Keratinocyte (primary cell): Measurements from ENCODE around the gene ZG16B. TPM values are rescaled to one million over a fixed set of nuclear protein-coding genes. Genes with fewer than 3 reads are reported as not detected.

Source experiments
- DNase-seq: peaks from one replicate; pipeline ENCODE4 v3.0.0-alpha.2; 2011; ENCODE audit warnings: low read depth, missing footprints, low spot score
- FAIRE-seq: peaks from 2 replicates; lab custom pipeline; 2011; peaks lifted over from hg19 to GRCh38; lab: Jason Lieb, UNC
- H2AFZ ChIP-seq: 2 replicates; pipeline ENCODE4 v1.6.0; 2012; ENCODE audit warnings: low read length, control low read depth, inconsistent platforms; ENCODE audit not compliant: control insufficient read depth
- H3K27ac ChIP-seq: 2 replicates; pipeline ENCODE4 v1.5.1; 2011; ENCODE audit warnings: low read length; ENCODE audit not compliant: control insufficient read depth, insufficient read depth
- H3K27me3 ChIP-seq: 3 replicates; pipeline ENCODE4 v1.6.0; 2011; ENCODE audit warnings: low read length; ENCODE audit not compliant: control insufficient read depth, insufficient read depth; ENCODE audit errors: extremely low read depth
- H3K36me3 ChIP-seq, 2 experiments: 2 replicates in 1 of 2; 3 replicates in 1 of 2; pipeline ENCODE4 v1.5.1; 2011; ENCODE audit warnings: low read length in 2 of 2, mild to moderate bottlenecking in 1 of 2; ENCODE audit not compliant: control insufficient read depth in 2 of 2, insufficient read depth in 2 of 2; ENCODE audit errors: extremely low read depth in 1 of 2
- H3K4me1 ChIP-seq: 3 replicates; pipeline ENCODE4 v1.5.1; 2011; ENCODE audit warnings: low read length; ENCODE audit not compliant: control insufficient read depth, insufficient read depth; ENCODE audit errors: extremely low read depth
- H3K4me2 ChIP-seq: 3 replicates; pipeline ENCODE4 v1.6.0; 2011; ENCODE audit warnings: low read depth, low read length; ENCODE audit not compliant: control insufficient read depth, insufficient read depth; ENCODE audit errors: extremely low read depth
- H3K4me3 ChIP-seq, 3 experiments: fragments of 200-600 bp in 1 of 3; sonication (generic) in 1 of 3; 2 replicates in 2 of 3; 3 replicates in 1 of 3; pipeline ENCODE4 v1.5.1; 2011 to 2016; ENCODE audit warnings: low read length in 3 of 3, mild to moderate bottlenecking in 3 of 3, control low read depth in 2 of 3, inconsistent platforms in 1 of 3, low read depth in 1 of 3, mixed read lengths in 1 of 3, mixed run types in 1 of 3, moderate library complexity in 1 of 3; ENCODE audit not compliant: control insufficient read depth in 2 of 3, insufficient read depth in 2 of 3; ENCODE audit errors: extremely low read depth in 1 of 3
- H3K79me2 ChIP-seq: 2 replicates; pipeline ENCODE4 v1.6.0; 2012; ENCODE audit warnings: low read length; ENCODE audit not compliant: control insufficient read depth, insufficient read depth
- H3K9ac ChIP-seq: 3 replicates; pipeline ENCODE4 v1.6.0; 2011; ENCODE audit warnings: low read length; ENCODE audit not compliant: control insufficient read depth, insufficient read depth; ENCODE audit errors: extremely low read depth
- H3K9me1 ChIP-seq: 3 replicates; pipeline ENCODE4 v1.6.0; 2011; ENCODE audit warnings: low read length; ENCODE audit not compliant: control insufficient read depth, insufficient read depth; ENCODE audit errors: extremely low read depth
- H3K9me3 ChIP-seq: 2 replicates; pipeline ENCODE4 v1.5.1; 2012; ENCODE audit warnings: low read depth, low read length; ENCODE audit not compliant: control insufficient read depth
- H4K20me1 ChIP-seq: 3 replicates; pipeline ENCODE4 v1.6.0; 2011; ENCODE audit warnings: low read length; ENCODE audit not compliant: control insufficient read depth, insufficient read depth; ENCODE audit errors: extremely low read depth
- CTCF ChIP-seq, 3 experiments: IDR thresholded peaks in 1 of 3; conservative IDR thresholded peaks in 1 of 3; optimal IDR thresholded peaks in 1 of 3; 2 replicates in 2 of 3; 3 replicates in 1 of 3; pipeline versions ENCODE3 to v1.5.1; 2011; ENCODE audit warnings: low read length in 3 of 3, mild to moderate bottlenecking in 3 of 3, moderate library complexity in 2 of 3, control low read depth in 1 of 3, inconsistent platforms in 1 of 3; ENCODE audit not compliant: insufficient read depth in 2 of 3; ENCODE audit errors: extremely low read depth in 1 of 3
- EZH2 ChIP-seq: IDR thresholded peaks from one replicate; pipeline ENCODE4 v1.6.1; 2012; ENCODE audit warnings: inconsistent platforms, mild to moderate bottlenecking, low read length, moderate library complexity
- dilution Hi-C: fragments of 300-500 bp; cut with MboI; formaldehyde crosslinking; loops from one replicate; pipeline ENCODE4 v1.7.0; 2020; ENCODE audit warnings: low sequenced_read_pairs; ENCODE audit not compliant: extremely low pct_ligation_motif_present
- polyA plus RNA-seq, 5 experiments: library from polyadenylated mRNA; depleted of rRNA in 3 of 5; stranded (reverse) in 3 of 5; stranded (forward) in 1 of 5; unstranded in 1 of 5; fragments of >200 nt; gene quantifications; 1 replicate in 1 of 5; 2 replicates in 3 of 5; 3 replicates in 1 of 5; pipeline versions ENCODE4 v1.2.1 to v1.2.3, GENCODE V29; 2011 to 2012; ENCODE audit warnings: missing spikeins in 2 of 5, low read depth in 1 of 5, low replicate concordance in 1 of 5

Gene ZG16B
- polyA plus RNA-seq, 1 donor (not counting 4 experiments of a cell fraction or from before 2014, with no cell fraction given) = 2.1 TPM

- H3K9me1 ChIP-seq = no peaks in the 10 kb centered on the region
- no peaks in the 10 kb centered on the region for H3K27me3 ChIP-seq
- H3K27ac ChIP-seq = no peak overlapping the region
- H4K20me1 ChIP-seq = no peaks in the 10 kb centered on the region
- no peak for DNase-seq
- no peak for TF ChIP-seq EZH2
- no peak for TF ChIP-seq CTCF (optimal IDR thresholded peaks at IDR 0.05 in 1 of 3, IDR thresholded peaks at IDR 0.05 in 1 of 3, conservative IDR thresholded peaks at IDR 0.05 in 1 of 3; ENCODE audit: extremely low read depth in 1 of 3, insufficient read depth in 2 of 3, low read length in 3 of 3)
- no peak overlapping the region for H3K4me3 ChIP-seq
- H3K36me3 ChIP-seq = no peaks in the 10 kb centered on the region
- H3K4me1 ChIP-seq = peaks cover 15% of the 10 kb centered on the region
- H2AFZ ChIP-seq = no peak overlapping the region
- dilution Hi-C loops = no loop called here
- no peak for FAIRE-seq
- no peaks in the 10 kb centered on the region for H3K79me2 ChIP-seq
- H3K4me2 ChIP-seq = no peak overlapping the region
- no peak overlapping the region for H3K9ac ChIP-seq
- no peaks in the 10 kb centered on the region for H3K9me3 ChIP-seq
Observed at GRCh38 chr16:2841606-2842339, 11.7 kb downstream of the ZG16B start.

GRCh38 chr16:2842340-2843000 lies 12.4 kb downstream of the ZG16B start:
- H4K20me1 ChIP-seq = no peaks in the 10 kb centered on the region
- H3K36me3 ChIP-seq = no peaks in the 10 kb centered on the region
- no peak for FAIRE-seq
- no peak overlapping the region for H3K27ac ChIP-seq
- dilution Hi-C loops = no loop called here
- no peak for DNase-seq
- H3K9me3 ChIP-seq = no peaks in the 10 kb centered on the region
- no peak overlapping the region for H3K9ac ChIP-seq
- TF ChIP-seq EZH2 (no peak), CTCF (optimal IDR thresholded peaks at IDR 0.05 in 1 of 3, IDR thresholded peaks at IDR 0.05 in 1 of 3, conservative IDR thresholded peaks at IDR 0.05 in 1 of 3; ENCODE audit: extremely low read depth in 1 of 3, insufficient read depth in 2 of 3, low read length in 3 of 3) (peak; percentile 45 to 72 (median 60))
- H2AFZ ChIP-seq = no peak overlapping the region
- no peak overlapping the region for H3K4me3 ChIP-seq
- H3K4me2 ChIP-seq = no peak overlapping the region
- peaks cover 15% of the 10 kb centered on the region for H3K4me1 ChIP-seq
- H3K27me3 ChIP-seq = no peaks in the 10 kb centered on the region
- H3K9me1 ChIP-seq = no peaks in the 10 kb centered on the region
- H3K79me2 ChIP-seq = no peaks in the 10 kb centered on the region
